Cardiac muscle cell (in vitro differentiated cells and primary cell): Measurements from ENCODE around the gene ORM1. TPM values are rescaled to one million over a fixed set of nuclear protein-coding genes. Genes with fewer than 3 reads are reported as not detected.

Experiments used
- DNase-seq, 2 donors: peaks; one replicate each; pipeline versions ENCODE4 v3.0.0 to v3.0.0-alpha.2; 2010 to 2017; ENCODE audit warnings: low read depth in 1 of 2, low spot score in 1 of 2
- H3K27ac ChIP-seq: fragments of 200-600 bp; sonication (generic); 2 replicates; pipeline ENCODE4 v1.5.1; 2016
- H3K27me3 ChIP-seq: fragments of 200-600 bp; sonication (generic); 2 replicates; pipeline ENCODE4 v1.6.0; 2016; ENCODE audit warnings: control low read depth
- H3K36me3 ChIP-seq: fragments of 200-600 bp; sonication (generic); 2 replicates; pipeline ENCODE4 v1.5.1; 2016; ENCODE audit warnings: control low read depth
- H3K4me1 ChIP-seq: fragments of 200-600 bp; sonication (generic); 2 replicates; pipeline ENCODE4 v1.8.1; 2017; ENCODE audit warnings: low read depth, mild to moderate bottlenecking, mixed run types
- H3K4me3 ChIP-seq: fragments of 200-600 bp; sonication (generic); 2 replicates; pipeline ENCODE4 v1.5.1; 2016; ENCODE audit warnings: mild to moderate bottlenecking
- H3K9me3 ChIP-seq: fragments of 200-600 bp; sonication (generic); 2 replicates; pipeline ENCODE4 v1.5.1; 2017; ENCODE audit warnings: low read depth, mild to moderate bottlenecking, control low read depth
- CTCF ChIP-seq: IDR thresholded peaks from 2 replicates; pipeline ENCODE4 v1.5.1; 2012; ENCODE audit warnings: low read depth, mild to moderate bottlenecking, low read length
- polyA plus RNA-seq: library from polyadenylated mRNA; unstranded; fragments of >200 nt; fragmentation: Nextera tagmentation; extraction: Ambion mirVana; gene quantifications from 2 replicates; pipeline ENCODE4 v1.2.1, GENCODE V29; 2016
- total RNA-seq: library from RNA; depleted of rRNA; stranded (reverse); fragments of >200 nt; gene quantifications from 2 replicates; pipeline ENCODE4 v1.2.3, GENCODE V29; 2016

ORM1 gene
- total and polyA plus RNA-seq, 2 experiments from 2014 or later = 0.75 TPM; not detected in 1

GRCh38 chr9:114301798-114302565 is 20.9 kb upstream of the ORM1 start:
- no peak for TF ChIP-seq CTCF
- H3K36me3 ChIP-seq = no peaks in the 10 kb centered on the region
- no peaks in the 10 kb centered on the region for H3K4me1 ChIP-seq
- no peak overlapping the region for H3K4me3 ChIP-seq
- no peaks in the 10 kb centered on the region for H3K27me3 ChIP-seq
- H3K27ac ChIP-seq = no peak overlapping the region
- DNase-seq = no peak
- no peaks in the 10 kb centered on the region for H3K9me3 ChIP-seq

GRCh38 chr9:114302727-114303126 is 20.2 kb upstream of the ORM1 start:
- no peaks in the 10 kb centered on the region for H3K27me3 ChIP-seq
- H3K36me3 ChIP-seq = no peaks in the 10 kb centered on the region
- no peak overlapping the region for H3K4me3 ChIP-seq
- no peak overlapping the region for H3K27ac ChIP-seq
- TF ChIP-seq CTCF = no peak
- DNase-seq = no peak
- H3K4me1 ChIP-seq = no peaks in the 10 kb centered on the region
- H3K9me3 ChIP-seq = no peaks in the 10 kb centered on the region

- H3K9me3 ChIP-seq = no peaks in the 10 kb centered on the region
- no peak overlapping the region for H3K27ac ChIP-seq
- H3K36me3 ChIP-seq = no peaks in the 10 kb centered on the region
- no peaks in the 10 kb centered on the region for H3K4me1 ChIP-seq
- no peak overlapping the region for H3K4me3 ChIP-seq
- no peak for DNase-seq
- no peaks in the 10 kb centered on the region for H3K27me3 ChIP-seq
- TF ChIP-seq CTCF = no peak
Measured at GRCh38 chr9:114303571-114303970, 19.3 kb upstream of the ORM1 start.

GRCh38 chr9:114303977-114304376 is 18.9 kb upstream of the ORM1 start:
- no peak for DNase-seq
- Histone ChIP-seq H3K27ac (no peak overlapping the region), H3K9me3 (no peaks in the 10 kb centered on the region), H3K4me3 (no peak overlapping the region), H3K4me1 (no peaks in the 10 kb centered on the region), H3K36me3 (no peaks in the 10 kb centered on the region), H3K27me3 (no peaks in the 10 kb centered on the region)
- TF ChIP-seq CTCF = no peak

- no peak for DNase-seq
- Histone ChIP-seq H3K27ac (no peak overlapping the region), H3K9me3 (no peaks in the 10 kb centered on the region), H3K36me3 (no peaks in the 10 kb centered on the region), H3K4me1 (no peaks in the 10 kb centered on the region), H3K4me3 (no peak overlapping the region), H3K27me3 (no peaks in the 10 kb centered on the region)
- no peak for TF ChIP-seq CTCF
Measured at GRCh38 chr9:114304416-114305188, 18.3 kb upstream of the ORM1 start.
